GM10248 (cell line): ENCODE measurements around the gene FPGS.
A peak's percentile ranks its signal among the peaks of the same experiment; 100 is the strongest.

Experiments
- CTCF ChIA-PET: fragments of 300-600 bp; sonication (Branson Sonifier 250); formaldehyde crosslinking; extraction: SDS; loops from one replicate; lab custom pipeline; 2021; ENCODE audit warnings: antibody characterized with exemption; lab: Yijun Ruan, JAX
- POLR2A ChIA-PET: fragments of 350-650 bp; sonication (Branson Sonifier 250); formaldehyde crosslinking; extraction: SDS; loops from one replicate; lab custom pipeline; 2020; ENCODE audit warnings: antibody characterized with exemption; lab: Yijun Ruan, JAX
- DNase-seq: peaks from one replicate; pipeline ENCODE4 v3.0.0; 2012; ENCODE audit errors: extremely low spot score
- TF ChIP-seq, protein P1 (sequence below): IDR thresholded peaks from 2 replicates; pipeline ENCODE4 v1.5.1; 2012; ENCODE audit warnings: mild to moderate bottlenecking, low read depth; ENCODE audit errors: extremely low read depth, missing control alignments, control extremely low read depth

Gene FPGS

GRCh38 chr9:127776195-127776923 is 26.3 kb upstream of the FPGS start:
- DNase-seq, result peak; percentile 81
- POLR2A ChIA-PET, result interaction anchor here (0.7 kb wide), 1 partner anchor 8 kb away, joined by 3 read pairs; no protein-coding TSS in a partner anchor
- TF ChIP-seq, protein P1, sequence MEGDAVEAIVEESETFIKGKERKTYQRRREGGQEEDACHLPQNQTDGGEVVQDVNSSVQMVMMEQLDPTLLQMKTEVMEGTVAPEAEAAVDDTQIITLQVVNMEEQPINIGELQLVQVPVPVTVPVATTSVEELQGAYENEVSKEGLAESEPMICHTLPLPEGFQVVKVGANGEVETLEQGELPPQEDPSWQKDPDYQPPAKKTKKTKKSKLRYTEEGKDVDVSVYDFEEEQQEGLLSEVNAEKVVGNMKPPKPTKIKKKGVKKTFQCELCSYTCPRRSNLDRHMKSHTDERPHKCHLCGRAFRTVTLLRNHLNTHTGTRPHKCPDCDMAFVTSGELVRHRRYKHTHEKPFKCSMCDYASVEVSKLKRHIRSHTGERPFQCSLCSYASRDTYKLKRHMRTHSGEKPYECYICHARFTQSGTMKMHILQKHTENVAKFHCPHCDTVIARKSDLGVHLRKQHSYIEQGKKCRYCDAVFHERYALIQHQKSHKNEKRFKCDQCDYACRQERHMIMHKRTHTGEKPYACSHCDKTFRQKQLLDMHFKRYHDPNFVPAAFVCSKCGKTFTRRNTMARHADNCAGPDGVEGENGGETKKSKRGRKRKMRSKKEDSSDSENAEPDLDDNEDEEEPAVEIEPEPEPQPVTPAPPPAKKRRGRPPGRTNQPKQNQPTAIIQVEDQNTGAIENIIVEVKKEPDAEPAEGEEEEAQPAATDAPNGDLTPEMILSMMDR, result no peak
- CTCF ChIA-PET, result interaction anchor here (1.0 to 2.7 kb wide), 3 partner anchors 9 to 93 kb away, joined by 3 to 25 read pairs (median 3); partner anchors contain the start of gene CDK9

- ChIA-PET CTCF (interaction anchor here (1.3 to 2.7 kb wide), 2 partner anchors 8 to 19 kb away, joined by 3 to 25 read pairs; partner anchors contain the start of gene CDK9), POLR2A (no interaction called here)
- TF ChIP-seq, protein P1, result no peak
- DNase-seq, result no peak
Measured at GRCh38 chr9:127776924-127777289, 25.8 kb upstream of the FPGS start.

GRCh38 chr9:127777368-127777980 is 25.2 kb upstream of the FPGS start:
- ChIA-PET CTCF (interaction anchor here (2.6 to 10.6 kb wide), 2 partner anchors 43 to 93 kb away, joined by 12 to 62 read pairs; partner anchors contain the start of gene TOR2A), POLR2A (interaction anchor here (0.7 kb wide), 1 partner anchor 68 kb away, joined by 3 read pairs; no protein-coding TSS in a partner anchor)

GRCh38 chr9:127778280-127779135 is 24.2 kb upstream of the FPGS start, which contains the start of gene SH2D3C:
Gene SH2D3C (minus strand): TSS chr9:127778666. CDS start chr9:127778627, 39 bp downstream.
- DNase-seq, result peak; percentile 60
- CTCF ChIA-PET, result interaction anchor here (0.9 to 10.6 kb wide), 6 partner anchors 9 to 257 kb away, joined by 3 to 62 read pairs (median 4); partner anchors contain the start of genes FPGS and TOR2A
- TF ChIP-seq, protein P1, result no peak
- POLR2A ChIA-PET, result interaction anchor here (0.7 to 1.0 kb wide), 2 partner anchors 24 to 67 kb away, joined by 3 read pairs; partner anchors contain the start of gene FPGS

More at GRCh38 chr9:127777368-127777980, 25.2 kb upstream of the FPGS start:
- no peak for DNase-seq
- TF ChIP-seq, protein P1, result no peak

GRCh38 chr9:127779136-127779981 is 23.3 kb upstream of the FPGS start:
- CTCF ChIA-PET, result interaction anchor here (0.9 to 10.6 kb wide), 7 partner anchors 10 to 256 kb away, joined by 3 to 62 read pairs (median 4); partner anchors contain the start of genes FPGS and TOR2A
- peak; percentile 64 for DNase-seq
- TF ChIP-seq, protein P1, result no peak
- POLR2A ChIA-PET, result interaction anchor here (1.0 kb wide), 1 partner anchor 23 kb away, joined by 3 read pairs; the partner anchor contains the start of gene FPGS
